GM10847 (cell line): ENCODE data around the gene TEX11.

Experiments
- POLR2A ChIP-seq: IDR thresholded peaks from 2 replicates; pipeline ENCODE4 v1.6.1; 2011; ENCODE audit not compliant: insufficient read length; ENCODE audit errors: extremely low read depth

Gene TEX11

DNA sequence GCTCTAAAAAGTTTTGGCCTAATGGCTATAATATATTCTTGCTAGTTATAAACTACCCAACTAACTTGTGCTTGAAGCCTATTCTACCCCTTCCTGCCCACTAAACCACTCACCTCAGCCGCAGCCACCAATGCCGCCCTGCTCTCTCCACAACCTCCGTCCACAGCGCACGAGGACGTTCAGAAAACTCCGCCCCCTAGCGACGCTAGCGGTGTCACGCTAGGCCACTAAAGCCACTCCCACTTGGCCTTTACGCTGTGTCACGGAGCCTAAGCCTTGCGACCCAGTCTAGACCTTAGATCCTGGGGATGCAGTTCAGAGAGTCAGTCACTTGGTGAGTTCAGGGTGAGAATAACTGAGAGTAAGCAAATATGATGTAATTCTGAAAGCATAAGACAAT lies at the start of gene TEX11:
Gene TEX11 (minus strand): TSS at position 171 of the 400 bp plus-strand sequence. CDS start 922 bp downstream, outside the sequence.
- TF ChIP-seq POLR2A, result no peak

DNA sequence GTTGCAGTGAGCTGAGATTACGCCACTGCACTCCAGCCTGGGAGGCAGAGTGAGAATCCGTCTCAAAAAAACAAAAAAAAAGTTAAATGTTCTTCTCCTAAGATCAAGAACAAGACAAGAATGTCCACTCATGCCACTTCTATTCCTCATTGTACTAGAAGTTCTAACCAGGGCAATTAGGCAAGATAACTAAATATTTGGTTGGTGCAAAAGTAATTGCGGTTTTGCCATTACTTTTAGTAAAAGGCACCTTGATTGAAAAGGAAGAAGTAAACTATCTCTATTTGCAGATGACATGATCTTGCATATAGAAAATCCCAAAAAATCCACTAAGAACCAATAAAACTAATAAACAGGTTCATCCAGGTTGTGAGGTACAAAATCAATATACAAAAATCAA lies 46.4 kb upstream of the TEX11 start:
- TF ChIP-seq POLR2A, result no peak

DNA sequence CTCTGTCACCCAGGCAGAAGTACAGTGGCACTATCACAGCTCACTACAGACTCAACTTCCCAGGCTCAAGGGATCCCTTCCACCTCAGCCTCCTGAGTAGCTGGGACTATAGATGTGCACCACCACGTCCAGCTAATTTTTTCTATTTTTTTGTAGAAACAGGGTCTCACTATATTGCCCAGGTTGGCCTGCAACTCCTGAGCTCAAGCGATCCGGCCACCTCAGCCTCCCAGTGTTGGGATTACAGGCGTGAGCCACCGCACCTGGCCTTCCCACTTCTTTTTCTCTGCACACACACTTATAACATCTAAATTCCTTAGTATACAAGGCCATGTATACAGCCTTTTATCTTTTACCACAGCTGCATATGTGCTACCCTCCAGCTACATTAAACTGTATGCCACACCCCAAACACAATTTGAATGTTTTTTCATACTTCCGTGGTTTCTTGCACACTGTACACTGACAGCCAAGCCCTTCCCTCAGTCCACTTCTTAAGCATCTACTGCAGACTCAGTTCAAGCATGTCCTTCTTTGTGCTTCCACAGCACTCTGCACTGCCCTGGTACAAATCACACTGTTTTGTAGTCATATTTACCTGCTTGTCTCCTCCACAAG lies 15.9 kb upstream of the TEX11 start:
- TF ChIP-seq POLR2A, result no peak

DNA sequence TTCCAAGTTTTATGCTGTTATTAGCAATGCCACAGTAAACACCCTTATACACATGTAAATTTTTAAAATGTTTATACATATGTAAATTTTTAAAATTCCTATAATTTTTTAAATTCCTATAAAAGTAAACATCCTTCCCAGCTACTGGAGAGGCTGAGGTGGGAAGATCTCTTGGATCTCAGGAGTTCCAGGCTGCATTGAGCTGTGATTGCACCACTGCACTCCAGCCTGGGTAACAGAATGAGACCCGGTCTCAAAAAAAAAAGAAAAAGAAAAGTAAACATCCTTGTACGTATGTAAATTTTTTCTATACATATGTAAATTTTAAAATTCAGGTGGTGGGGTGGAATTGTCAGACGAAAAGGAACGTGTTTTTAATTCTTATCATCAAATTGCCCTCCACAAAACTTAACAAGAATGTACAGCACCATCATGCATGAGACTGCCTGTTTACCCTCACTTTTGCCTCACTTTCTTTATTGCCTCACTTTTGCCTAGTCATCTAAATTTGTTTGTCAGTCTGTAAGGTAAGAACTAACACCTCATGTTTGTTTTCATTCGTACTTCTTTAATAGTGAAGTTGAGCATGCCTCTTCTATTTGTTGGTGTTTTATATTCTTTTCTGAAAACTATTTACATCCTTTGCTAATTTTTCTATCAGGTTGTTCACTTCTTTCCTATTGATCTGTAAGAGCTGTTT lies 14.4 kb upstream of the TEX11 start:
- no peak for TF ChIP-seq POLR2A

DNA sequence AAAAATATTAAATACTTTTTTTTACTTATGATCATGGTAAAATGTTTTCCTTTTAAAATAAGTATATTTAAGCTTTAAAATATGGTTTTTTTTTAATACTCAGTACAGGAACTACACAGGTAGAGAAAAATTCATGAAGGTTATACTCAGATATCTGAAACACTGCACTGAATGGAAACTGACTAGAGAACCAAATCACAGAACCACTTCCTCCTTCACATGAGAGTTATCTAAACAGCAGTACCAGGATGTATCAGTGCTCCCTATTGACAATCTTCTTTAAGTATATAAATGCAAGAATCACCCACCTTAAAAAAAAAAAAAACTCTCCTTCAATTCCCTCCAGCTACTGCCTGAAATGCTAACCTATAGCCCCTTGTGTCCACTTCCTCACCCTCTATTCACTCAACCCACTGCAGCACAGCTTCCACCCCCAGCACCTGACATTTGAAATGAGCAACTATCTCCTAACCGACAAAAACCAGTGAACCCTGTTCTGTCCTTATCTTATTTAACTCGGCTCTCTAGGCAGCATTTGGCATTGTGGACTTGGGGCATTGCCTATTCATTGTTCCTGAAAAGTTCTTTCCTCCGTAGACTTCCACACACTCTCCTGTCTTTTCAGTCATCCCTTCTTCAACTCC lies 13.3 kb upstream of the TEX11 start:
- no peak for TF ChIP-seq POLR2A

DNA sequence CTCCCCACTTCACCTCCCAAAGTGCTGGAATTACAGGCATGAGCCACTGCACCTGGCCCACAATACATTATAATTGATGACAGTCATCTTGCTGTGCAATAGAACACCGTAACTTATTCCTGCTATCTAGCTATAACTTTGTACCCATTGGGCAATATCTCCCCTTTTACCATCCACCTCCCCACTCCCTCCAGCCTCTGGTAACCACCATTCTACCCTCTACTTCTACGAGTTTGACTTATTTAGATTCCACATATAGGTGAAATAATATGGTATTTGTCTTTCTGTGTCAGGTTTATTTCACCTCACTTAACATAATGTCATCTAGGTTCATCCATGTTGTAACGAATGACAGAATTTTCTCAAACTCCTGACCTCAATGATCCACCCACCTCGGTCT lies 8.2 kb upstream of the TEX11 start:
- no peak for TF ChIP-seq POLR2A

DNA sequence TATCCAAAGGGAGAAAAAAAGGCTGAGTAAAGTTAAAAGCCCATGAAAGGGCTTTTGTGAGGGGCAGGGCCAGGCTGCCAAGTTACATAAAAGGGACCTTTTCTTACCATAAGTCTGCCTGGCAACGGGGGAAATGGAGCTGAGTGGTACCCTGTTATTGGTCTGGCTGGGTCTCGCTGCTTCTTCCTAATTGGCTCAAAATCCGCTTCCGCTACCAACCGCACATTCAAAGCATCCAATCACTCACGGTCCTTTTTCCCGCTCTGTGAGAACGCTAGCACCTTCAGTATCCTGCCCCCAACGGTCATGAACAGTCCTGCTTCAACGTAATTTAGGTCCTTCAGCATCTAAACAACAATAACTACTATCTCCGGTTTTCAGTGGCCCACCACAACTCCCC lies 611 bp downstream of the TEX11 start:
- no peak for TF ChIP-seq POLR2A

- no peak for TF ChIP-seq POLR2A
These were observed 7.0 kb downstream of the TEX11 start for GRCh38 chrX:70901465-70901864.

DNA sequence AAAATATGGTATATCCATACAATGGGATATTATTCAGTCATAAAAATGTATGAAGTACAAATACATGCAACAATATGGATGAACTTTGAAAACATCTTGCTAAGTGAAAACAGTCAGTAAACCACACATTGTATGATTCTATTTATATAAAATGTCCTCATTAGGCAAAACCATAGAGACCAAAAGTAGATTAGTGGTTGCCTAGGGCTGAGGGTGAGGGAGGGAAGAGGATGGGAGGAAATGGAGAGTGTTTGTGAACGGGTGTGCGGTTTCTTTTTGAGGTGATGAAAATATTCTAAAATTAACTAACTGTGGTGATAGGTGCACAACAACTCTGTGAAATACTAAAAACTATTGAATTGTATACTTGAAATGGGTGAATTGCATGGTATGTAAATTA lies 29.6 kb downstream of the TEX11 start:
- TF ChIP-seq POLR2A, result no peak

DNA sequence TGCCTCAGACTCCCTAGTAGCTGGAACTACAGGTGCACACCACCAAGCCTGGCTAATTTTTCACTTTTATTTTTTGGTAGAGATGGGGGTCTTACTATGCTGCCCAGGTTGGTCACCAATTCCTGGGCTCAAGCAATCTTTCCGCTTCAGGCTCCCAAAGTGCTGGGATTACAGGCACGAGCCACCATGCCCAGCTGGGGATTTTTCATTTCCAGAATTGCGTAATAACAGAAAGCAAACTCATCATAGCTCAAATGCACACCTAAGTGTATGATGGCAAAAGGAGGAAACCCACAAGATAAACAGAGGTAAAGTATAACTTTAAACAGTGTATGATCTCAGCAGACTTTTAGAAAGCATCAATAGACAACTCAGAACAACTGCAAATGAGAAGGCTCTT lies 56.2 kb downstream of the TEX11 start:
- no peak for TF ChIP-seq POLR2A

GRCh38 chrX:70834589-70834988 lies 73.9 kb downstream of the TEX11 start:
- TF ChIP-seq POLR2A, result no peak

- no peak for TF ChIP-seq POLR2A
These were observed 81.8 kb downstream of the TEX11 start for GRCh38 chrX:70826715-70827114.

DNA sequence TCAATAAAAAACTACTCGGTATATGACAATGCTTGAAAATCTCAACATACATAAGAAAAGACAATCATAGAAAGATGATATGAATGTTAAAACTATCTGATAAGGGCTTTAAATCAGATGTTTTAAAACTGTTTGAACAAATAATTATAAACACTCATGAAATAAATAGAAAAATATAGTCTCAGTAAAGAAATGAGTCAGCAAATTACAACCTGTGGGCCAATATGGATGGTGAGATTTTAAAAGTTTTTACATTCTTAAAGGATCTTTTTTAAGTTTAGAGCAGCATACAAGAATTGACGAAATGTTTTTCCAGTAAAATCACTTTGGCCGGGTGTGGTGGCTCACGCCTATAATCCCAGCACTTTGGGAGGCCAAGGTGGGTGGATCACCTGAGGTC lies 83.1 kb downstream of the TEX11 start:
- TF ChIP-seq POLR2A, result no peak

GRCh38 chrX:70808942-70809940 lies 99.3 kb downstream of the TEX11 start:
- no peak for TF ChIP-seq POLR2A

- TF ChIP-seq POLR2A, result no peak
These were observed 102.4 kb downstream of the TEX11 start for GRCh38 chrX:70806081-70806480.
